Measurements from ENCODE around the gene ST14. TPM values are rescaled to one million over a fixed set of nuclear protein-coding genes. Genes with fewer than 3 reads are reported as not detected.
"Not testable (repeated sequence)": the region's sequence is repeated elsewhere in the genome, so short reads cannot be mapped to it uniquely, and the experiment has no call there.

ST14 gene
- total RNA-seq, 4 donors from 2014 or later = 0.62 to 16.5 (median 1.8) TPM

DNA sequence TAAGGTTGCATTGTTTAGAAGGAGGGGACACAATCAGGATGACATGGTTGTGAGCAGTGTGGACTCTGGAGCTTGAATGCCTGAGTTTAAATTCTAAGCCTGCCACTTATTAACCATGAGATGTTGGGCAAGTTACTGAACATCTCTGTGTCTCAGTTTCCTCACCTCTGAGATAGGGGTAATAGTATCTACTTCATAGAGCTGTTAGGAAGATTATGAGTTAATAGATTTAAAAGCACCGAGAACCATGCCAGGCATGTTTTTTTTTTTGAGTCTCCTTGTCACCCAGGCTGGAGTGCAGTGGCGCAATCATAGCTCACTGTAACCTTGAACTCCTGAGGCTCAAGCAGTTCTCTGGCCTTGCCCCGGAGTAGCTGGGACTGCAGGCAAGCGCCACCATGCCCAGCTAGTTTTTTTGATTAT is 33.3 kb downstream of the ST14 start:
- TF ChIP-seq, protein P1, sequence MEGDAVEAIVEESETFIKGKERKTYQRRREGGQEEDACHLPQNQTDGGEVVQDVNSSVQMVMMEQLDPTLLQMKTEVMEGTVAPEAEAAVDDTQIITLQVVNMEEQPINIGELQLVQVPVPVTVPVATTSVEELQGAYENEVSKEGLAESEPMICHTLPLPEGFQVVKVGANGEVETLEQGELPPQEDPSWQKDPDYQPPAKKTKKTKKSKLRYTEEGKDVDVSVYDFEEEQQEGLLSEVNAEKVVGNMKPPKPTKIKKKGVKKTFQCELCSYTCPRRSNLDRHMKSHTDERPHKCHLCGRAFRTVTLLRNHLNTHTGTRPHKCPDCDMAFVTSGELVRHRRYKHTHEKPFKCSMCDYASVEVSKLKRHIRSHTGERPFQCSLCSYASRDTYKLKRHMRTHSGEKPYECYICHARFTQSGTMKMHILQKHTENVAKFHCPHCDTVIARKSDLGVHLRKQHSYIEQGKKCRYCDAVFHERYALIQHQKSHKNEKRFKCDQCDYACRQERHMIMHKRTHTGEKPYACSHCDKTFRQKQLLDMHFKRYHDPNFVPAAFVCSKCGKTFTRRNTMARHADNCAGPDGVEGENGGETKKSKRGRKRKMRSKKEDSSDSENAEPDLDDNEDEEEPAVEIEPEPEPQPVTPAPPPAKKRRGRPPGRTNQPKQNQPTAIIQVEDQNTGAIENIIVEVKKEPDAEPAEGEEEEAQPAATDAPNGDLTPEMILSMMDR (IDR thresholded peaks at IDR 0.05) = no peak
- TF ChIP-seq POLR2AphosphoS5 (IDR thresholded peaks at IDR 0.05) (no peak), POLR2A (IDR thresholded peaks at IDR 0.05) (no peak), EP300 (IDR thresholded peaks at IDR 0.05) (no peak)
- ATAC-seq = no peak
- Histone ChIP-seq H3K9me3 (no peaks in the 10 kb centered on the region), H3K4me1 (no peaks in the 10 kb centered on the region), H3K36me3 (no peaks in the 10 kb centered on the region), H3K27me3 (no peaks in the 10 kb centered on the region), H3K4me3 (no peak overlapping the region), H3K27ac (no peak overlapping the region)
- 57 to 64% methylated on average over 2 to 3 of the region's 4 CpGs for WGBS, 2 donors (ENCODE audit: low coverage in 1 of 2)

DNA sequence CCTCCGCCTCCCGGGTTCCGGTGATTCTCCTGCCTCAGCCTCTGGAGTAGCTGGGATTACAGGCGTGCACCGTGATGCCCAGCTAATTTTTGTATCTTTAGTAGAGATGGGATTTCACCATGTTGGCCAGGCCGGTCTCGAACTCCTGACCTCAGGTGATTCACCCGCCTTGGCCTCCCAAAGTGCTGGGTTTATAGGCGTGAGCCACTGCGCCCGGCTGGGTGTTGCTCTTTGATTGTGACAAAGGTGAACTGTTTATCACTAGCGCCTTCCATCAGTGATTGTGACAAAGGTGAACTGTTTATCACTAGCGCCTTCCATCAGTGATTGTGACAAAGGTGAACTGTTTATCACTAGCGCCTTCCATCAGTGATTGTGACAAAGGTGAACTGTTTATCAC is 34.0 kb downstream of the ST14 start:
- not testable (repeated sequence) for ATAC-seq, H3K27me3 ChIP-seq, H3K9me3 ChIP-seq, H3K27ac ChIP-seq, H3K4me1 ChIP-seq, H3K36me3 ChIP-seq, H3K4me3 ChIP-seq
- 92 to 100% methylated on average over 3 to 5 of the region's 14 CpGs for WGBS, 2 donors (ENCODE audit: low coverage in 1 of 2)

DNA sequence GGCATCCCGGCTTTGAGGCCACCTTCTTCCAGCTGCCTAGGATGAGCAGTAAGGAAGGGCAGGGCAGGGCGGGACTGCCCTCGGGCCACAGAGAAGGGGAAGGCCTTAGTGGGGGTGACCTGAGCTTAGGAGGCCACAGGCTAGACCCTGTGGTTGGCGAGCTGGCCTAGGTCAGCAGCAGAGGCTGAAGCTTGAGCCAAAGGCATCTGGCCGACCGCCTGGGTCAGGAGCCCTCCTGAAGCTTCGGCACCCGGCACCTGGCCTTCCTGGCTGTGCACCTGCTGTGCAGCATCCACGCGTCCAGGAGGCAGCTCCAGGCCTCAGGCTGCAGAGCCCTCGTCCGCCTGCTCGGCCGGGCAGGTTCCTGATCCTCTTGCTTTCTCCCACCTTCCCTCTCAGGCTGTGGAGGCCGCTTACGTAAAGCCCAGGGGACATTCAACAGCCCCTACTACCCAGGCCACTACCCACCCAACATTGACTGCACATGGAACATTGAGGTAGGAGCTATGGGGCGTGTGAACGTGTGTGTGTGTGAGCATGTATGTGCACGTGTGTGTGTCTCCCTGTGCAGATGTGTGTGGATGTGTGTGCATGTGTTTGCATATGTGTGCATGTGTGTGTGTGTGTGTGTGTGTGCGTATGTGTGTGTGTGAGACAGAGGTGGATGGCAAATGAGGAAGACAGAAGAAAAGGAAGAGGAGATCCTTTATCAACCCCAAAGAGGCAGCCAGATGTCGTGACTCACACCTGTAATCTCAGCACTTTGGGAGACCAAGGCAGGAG is 34.9 kb downstream of the ST14 start:
- no peak for ATAC-seq
- no peaks in the 10 kb centered on the region for H3K27me3 ChIP-seq
- H3K4me3 ChIP-seq = no peak overlapping the region
- no peak overlapping the region for H3K27ac ChIP-seq
- no peaks in the 10 kb centered on the region for H3K36me3 ChIP-seq
- H3K9me3 ChIP-seq = no peaks in the 10 kb centered on the region
- H3K4me1 ChIP-seq = no peaks in the 10 kb centered on the region
- no peak for TF ChIP-seq POLR2A (IDR thresholded peaks at IDR 0.05)
- TF ChIP-seq EP300 (IDR thresholded peaks at IDR 0.05) = no peak
- TF ChIP-seq, protein P1 (IDR thresholded peaks at IDR 0.05) = no peak
- TF ChIP-seq POLR2AphosphoS5 (IDR thresholded peaks at IDR 0.05) = no peak
- WGBS, 2 donors (ENCODE audit: low coverage in 1 of 2) = 88 to 93% methylated on average over 1 to 6 of the region's 21 CpGs

DNA sequence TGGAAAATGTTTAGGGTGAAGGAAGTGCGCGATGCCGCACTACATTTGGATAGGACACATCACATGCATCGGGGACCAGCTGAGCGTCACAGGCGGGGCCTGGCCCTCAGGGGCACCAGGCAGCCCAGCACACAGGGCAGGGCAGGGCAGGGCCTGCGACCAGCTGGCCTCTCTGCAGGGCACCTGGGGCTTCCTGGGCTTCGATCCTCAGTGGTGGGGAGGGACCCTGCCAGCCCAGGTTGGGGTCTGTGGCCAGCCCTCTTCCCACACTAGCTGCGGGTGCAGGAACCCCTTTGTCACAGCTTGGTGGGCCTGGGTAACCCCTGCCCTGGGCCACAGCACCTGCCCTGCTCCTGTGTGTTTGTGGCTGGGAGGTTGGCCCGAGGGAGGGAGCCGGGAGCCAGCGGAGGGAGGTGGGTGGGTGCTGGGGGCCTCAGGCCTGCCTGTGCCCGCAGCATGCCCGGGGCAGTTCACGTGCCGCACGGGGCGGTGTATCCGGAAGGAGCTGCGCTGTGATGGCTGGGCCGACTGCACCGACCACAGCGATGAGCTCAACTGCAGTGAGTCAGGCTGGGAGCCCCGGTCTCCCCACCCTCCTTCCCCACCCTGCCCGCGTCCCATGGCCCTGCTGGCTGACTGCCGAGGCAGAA is 37.9 kb downstream of the ST14 start:
- no peak for ATAC-seq
- TF ChIP-seq, protein P1 (IDR thresholded peaks at IDR 0.05) = no peak
- TF ChIP-seq POLR2A (IDR thresholded peaks at IDR 0.05) (no peak), EP300 (IDR thresholded peaks at IDR 0.05) (no peak), POLR2AphosphoS5 (IDR thresholded peaks at IDR 0.05) (no peak)
- H3K27me3 ChIP-seq = no peaks in the 10 kb centered on the region
- no peaks in the 10 kb centered on the region for H3K4me1 ChIP-seq
- H3K36me3 ChIP-seq = no peaks in the 10 kb centered on the region
- H3K4me3 ChIP-seq = no peak overlapping the region
- no peaks in the 10 kb centered on the region for H3K9me3 ChIP-seq
- 100% methylated on average over 1 of the region's 27 CpGs; no CpG with 5 or more reads in 1 of the 2 donors for WGBS, 2 donors (ENCODE audit: low coverage in 1 of 2)
- H3K27ac ChIP-seq = no peak overlapping the region

DNA sequence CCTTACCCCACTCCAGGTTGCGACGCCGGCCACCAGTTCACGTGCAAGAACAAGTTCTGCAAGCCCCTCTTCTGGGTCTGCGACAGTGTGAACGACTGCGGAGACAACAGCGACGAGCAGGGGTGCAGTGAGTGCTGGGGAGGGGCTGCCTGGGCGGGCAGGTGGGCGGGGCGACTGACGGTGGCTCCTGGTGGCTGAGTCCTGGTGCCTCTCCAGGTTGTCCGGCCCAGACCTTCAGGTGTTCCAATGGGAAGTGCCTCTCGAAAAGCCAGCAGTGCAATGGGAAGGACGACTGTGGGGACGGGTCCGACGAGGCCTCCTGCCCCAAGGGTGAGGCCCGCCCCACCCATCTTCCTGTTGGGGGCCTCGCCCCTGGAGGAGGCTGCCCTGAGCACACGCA is 38.7 kb downstream of the ST14 start:
- TF ChIP-seq EP300 (IDR thresholded peaks at IDR 0.05) (no peak), POLR2A (IDR thresholded peaks at IDR 0.05) (no peak), POLR2AphosphoS5 (IDR thresholded peaks at IDR 0.05) (no peak)
- TF ChIP-seq, protein P1 (IDR thresholded peaks at IDR 0.05) = no peak
- Histone ChIP-seq H3K36me3 (no peaks in the 10 kb centered on the region), H3K4me3 (no peak overlapping the region), H3K27me3 (no peaks in the 10 kb centered on the region), H3K27ac (no peak overlapping the region), H3K4me1 (no peaks in the 10 kb centered on the region), H3K9me3 (no peaks in the 10 kb centered on the region)
- 85% methylated on average over 4 of the region's 22 CpGs; no CpG with 5 or more reads in 1 of the 2 donors for WGBS, 2 donors (ENCODE audit: low coverage in 1 of 2)
- ATAC-seq = no peak
